IMR-90 (cell line): ENCODE results near the gene CNOT10. TPM values are rescaled to one million over a fixed set of nuclear protein-coding genes. Genes with fewer than 3 reads are reported as not detected.

Source experiments
- ATAC-seq: fragments of 200-7000 bp; cut with Tn5 transposase; 2 replicates; pipeline ENCODE4 v1.9.1; 2020; ENCODE audit warnings: low read depth, mild to moderate bottlenecking, moderate library complexity
- BruUV-seq: library from RNA; stranded (reverse); fragments of 400-500 nt; replicated peaks from 2 replicates; lab custom pipeline; 2021; lab: Mats Ljungman, UMichigan
- CTCF ChIA-PET: fragments of 300-600 bp; formaldehyde crosslinking; extraction: SDS; loops from one replicate; lab custom pipeline; 2021; ENCODE audit warnings: antibody characterized with exemption; lab: Yijun Ruan, JAX
- POLR2A ChIA-PET: fragments of 300-600 bp; sonication (Branson Sonifier 250); formaldehyde crosslinking; loops from one replicate; lab custom pipeline; 2022; ENCODE audit warnings: antibody characterized with exemption; ENCODE audit not compliant: unreplicated experiment; lab: Charles Lee
- DNase-seq: peaks from one replicate; pipeline ENCODE4 v3.0.0; 2013
- H2AFZ ChIP-seq: replicated peaks from 2 replicates; pipeline ENCODE3; 2013; ENCODE audit warnings: low read length, mild to moderate bottlenecking; ENCODE audit not compliant: poor library complexity
- H2AK5ac ChIP-seq: 2 replicates; pipeline ENCODE4 v1.6.1; 2013; ENCODE audit warnings: low read depth, low read length, inconsistent platforms
- H2AK9ac ChIP-seq: replicated peaks from 2 replicates; pipeline ENCODE3; 2013; ENCODE audit warnings: mild to moderate bottlenecking, low read depth, low read length, moderate library complexity; ENCODE audit not compliant: poor library complexity
- H2BK120ac ChIP-seq: 2 replicates; pipeline ENCODE4 v1.6.1; 2013; ENCODE audit warnings: low read depth, low read length, inconsistent platforms
- H2BK15ac ChIP-seq: 3 replicates; pipeline ENCODE4 v1.6.1; 2013; ENCODE audit warnings: low read depth, low read length, inconsistent platforms
- H2BK20ac ChIP-seq: 2 replicates; pipeline ENCODE4 v1.6.1; 2013; ENCODE audit warnings: low read depth, mild to moderate bottlenecking, inconsistent platforms, low read length, moderate library complexity
- H2BK5ac ChIP-seq: 2 replicates; pipeline ENCODE4 v1.6.1; 2013; ENCODE audit warnings: mild to moderate bottlenecking, low read depth, low read length, inconsistent platforms; ENCODE audit not compliant: poor library complexity, severe bottlenecking
- H3K14ac ChIP-seq: replicated peaks from 2 replicates; pipeline ENCODE4 v1.6.1; 2013; ENCODE audit warnings: low read depth, low read length, inconsistent platforms
- H3K18ac ChIP-seq: 2 replicates; pipeline ENCODE4 v1.6.1; 2013; ENCODE audit warnings: low read depth, low read length, control low read depth
- H3K23ac ChIP-seq: 2 replicates; pipeline ENCODE4 v1.6.1; 2013; ENCODE audit warnings: low read depth, low read length, inconsistent platforms
- H3K27ac ChIP-seq: 2 replicates; pipeline ENCODE4 v1.5.1; 2013; ENCODE audit warnings: mild to moderate bottlenecking, control low read depth, low read length; ENCODE audit not compliant: insufficient read depth
- H3K27me3 ChIP-seq: 2 replicates; pipeline ENCODE4 v1.6.1; 2013; ENCODE audit warnings: low read length; ENCODE audit not compliant: control insufficient read depth, insufficient read depth
- H3K36me3 ChIP-seq: 2 replicates; pipeline ENCODE4 v1.6.1; 2013; ENCODE audit warnings: low read length, mixed read lengths; ENCODE audit not compliant: control insufficient read depth, insufficient read depth
- H3K4ac ChIP-seq: 2 replicates; pipeline ENCODE4 v1.6.1; 2013; ENCODE audit warnings: low read depth, low read length, inconsistent platforms
- H3K4me1 ChIP-seq: 2 replicates; pipeline ENCODE4 v1.6.1; 2013; ENCODE audit warnings: low read length, mixed read lengths; ENCODE audit not compliant: control insufficient read depth, insufficient read depth
- H3K4me2 ChIP-seq: 2 replicates; pipeline ENCODE4 v1.6.1; 2013; ENCODE audit warnings: low read depth, mild to moderate bottlenecking, control low read depth, low read length, moderate library complexity
- H3K4me3 ChIP-seq: 2 replicates; pipeline ENCODE4 v1.5.1; 2013; ENCODE audit warnings: low read depth, mild to moderate bottlenecking, control low read depth, low read length, moderate library complexity; ENCODE audit not compliant: insufficient read depth
- H3K56ac ChIP-seq: 2 replicates; pipeline ENCODE4 v1.6.1; 2013; ENCODE audit warnings: low read length, inconsistent platforms; ENCODE audit not compliant: insufficient read depth; ENCODE audit errors: extremely low read depth
- H3K79me1 ChIP-seq, 2 experiments: 2 replicates each; pipeline ENCODE4 v1.6.1; 2013; ENCODE audit warnings: low read length in 2 of 2, inconsistent platforms in 1 of 2, low read depth in 1 of 2
- H3K9ac ChIP-seq: 2 replicates; pipeline ENCODE4 v1.6.1; 2013; ENCODE audit warnings: low read depth, low read length, control low read depth
- H3K9me1 ChIP-seq: 2 replicates; pipeline ENCODE4 v1.6.1; 2013; ENCODE audit warnings: low read length, inconsistent platforms; ENCODE audit not compliant: insufficient read depth
- H3K9me3 ChIP-seq: 2 replicates; pipeline ENCODE4 v1.6.1; 2013; ENCODE audit warnings: low read length; ENCODE audit not compliant: control insufficient read depth, insufficient read depth
- H4K20me1 ChIP-seq: 2 replicates; pipeline ENCODE4 v1.6.1; 2013; ENCODE audit warnings: low read length, inconsistent platforms; ENCODE audit not compliant: insufficient read depth
- H4K5ac ChIP-seq: 2 replicates; pipeline ENCODE4 v1.6.1; 2013; ENCODE audit warnings: mild to moderate bottlenecking, low read depth, low read length, control low read depth
- H4K8ac ChIP-seq, 2 experiments: 2 replicates each; pipeline ENCODE4 v1.6.1; 2013; ENCODE audit warnings: low read depth in 2 of 2, low read length in 2 of 2, control low read depth in 1 of 2, inconsistent platforms in 1 of 2
- H4K91ac ChIP-seq: 2 replicates; pipeline ENCODE4 v1.6.1; 2013; ENCODE audit warnings: low read depth, low read length, inconsistent platforms; ENCODE audit not compliant: insufficient read depth
- CHD1 ChIP-seq: IDR thresholded peaks from 2 replicates; pipeline ENCODE4 v1.6.1; 2012; ENCODE audit warnings: low read depth, low read length, improper control_type of control experiment
- CTCF ChIP-seq: conservative IDR thresholded peaks from 2 replicates; pipeline ENCODE4 v1.5.1; 2012; ENCODE audit warnings: mild to moderate bottlenecking, low read depth, low read length, improper control_type of control experiment
- MAFK ChIP-seq: IDR thresholded peaks from 2 replicates; pipeline ENCODE4 v1.6.1; 2012; ENCODE audit warnings: low read depth, low read length, improper control_type of control experiment
- MAZ ChIP-seq: IDR thresholded peaks from 2 replicates; pipeline ENCODE4 v1.6.1; 2012; ENCODE audit warnings: low read depth, mild to moderate bottlenecking, low read length, improper control_type of control experiment, moderate library complexity, borderline replicate concordance
- POLR2A ChIP-seq: IDR thresholded peaks from 2 replicates; pipeline ENCODE4 v1.6.1; 2012; ENCODE audit warnings: mild to moderate bottlenecking, low read depth, low read length
- RAD21 ChIP-seq: IDR thresholded peaks from 2 replicates; pipeline ENCODE4 v1.6.1; 2012; ENCODE audit warnings: low read length, improper control_type of control experiment
- WGBS, 2 experiments: methylation state at CpG; one replicate each; pipeline versions ENCODE4 v1.1.5 to v1.1.7; 2013; ENCODE audit warnings: missing lambda C conversion rate in 2 of 2; ENCODE audit not compliant: insufficient read length in 1 of 2; ENCODE audit errors: extremely low coverage in 2 of 2; 5-methylcytosine and 5-hydroxymethylcytosine counted together
- dilution Hi-C: fragments of 300-500 bp; cut with HindIII; formaldehyde crosslinking; loops from one replicate; pipeline ENCODE4 v1.14.3; 2018; ENCODE audit warnings: low sequenced_read_pairs; ENCODE audit not compliant: unreplicated experiment
- in situ Hi-C: fragments of 300-500 bp; cut with MboI; formaldehyde crosslinking; loops from 3 replicates; pipeline ENCODE4 v1.14.3; 2019; ENCODE audit warnings: low sequenced_read_pairs, inconsistent platforms, mixed read lengths
- intact Hi-C: fragments of 100-400 bp; cut with micrococcal nuclease; formaldehyde crosslinking; loops from 2 replicates; pipeline ENCODE4 v1.10.0; 2022
- polyA plus RNA-seq, 3 experiments: library from polyadenylated mRNA; depleted of rRNA; stranded (reverse); fragments of >200 nt; gene quantifications; 2 replicates each; pipeline ENCODE4 v1.2.3, GENCODE V29; 2012; ENCODE audit warnings: low replicate concordance in 1 of 3
- total RNA-seq: library from RNA; depleted of rRNA; stranded (reverse); fragments of >200 nt; gene quantifications from 2 replicates; pipeline ENCODE4 v1.2.3, GENCODE V29; 2012

The CNOT10 gene
- total and polyA plus RNA-seq, 2 of the 4 experiments (the other 2 are of a cell fraction), result 15.8 to 20.4 TPM

- Histone ChIP-seq H3K9ac (no peak overlapping the region), H4K5ac (no peak overlapping the region), H2AFZ (no peak overlapping the region), H2BK15ac (no peak overlapping the region), H3K4me2 (no peak overlapping the region; the same call in 1 of the 2 replicates), H4K20me1 (no peaks in the 10 kb centered on the region), H3K4ac (no peak overlapping the region), H2BK20ac (no peak overlapping the region), H3K23ac (no peak overlapping the region), H3K56ac (no peak overlapping the region), H3K9me1 (no peaks in the 10 kb centered on the region), H3K27me3 (peaks cover 64% of the 10 kb centered on the region), H3K27ac (no peak overlapping the region), H4K91ac (no peak overlapping the region), H4K8ac (no peak overlapping the region), H3K9me3 (peaks cover 20% of the 10 kb centered on the region), H2BK120ac (no peak overlapping the region), H3K18ac (no peak overlapping the region), H3K14ac (no peak overlapping the region), H3K4me1 (peaks cover 3% of the 10 kb centered on the region; the same call in 1 of the 2 replicates), H3K79me1 (no peaks in the 10 kb centered on the region), H3K4me3 (no peak overlapping the region), H3K36me3 (no peaks in the 10 kb centered on the region), H2AK9ac (no peak overlapping the region), H2BK5ac (no peak overlapping the region), H2AK5ac (no peak overlapping the region)
- CTCF ChIA-PET, result no interaction called here
- ATAC-seq, result no peak
- intact Hi-C loops, result loop anchor here (10.0 kb wide), 2 partner anchors 119 to 1739 kb away; no protein-coding TSS in a partner anchor
- in situ Hi-C loops, result no loop called here
- dilution Hi-C loops, result no loop called here
- no peak for TF ChIP-seq MAZ
- no peak for TF ChIP-seq MAFK
- TF ChIP-seq CTCF, result no peak
- TF ChIP-seq RAD21, result no peak
- TF ChIP-seq POLR2A, result no peak
- no peak for TF ChIP-seq CHD1
- POLR2A ChIA-PET, result no interaction called here
- WGBS, 2 experiments, result no CpG with 5 or more reads among the region's 21 CpGs
- DNase-seq, result no peak
- no TSS peak for BruUV-seq
Measured at GRCh38 chr3:32815841-32816438, 131.0 kb downstream of the CNOT10 start.
